HFF-Myc (cell line): ENCODE data around the gene SFI1.

Experiments used
- DNase-seq: peaks from one replicate; pipeline ENCODE4 v3.0.0-alpha.2; 2011; ENCODE audit warnings: low read depth; ENCODE audit errors: extremely low read depth
- H3K4me3 ChIP-seq: replicated peaks from 2 replicates; pipeline ENCODE4 v1.5.1; 2011; ENCODE audit warnings: low read depth, mild to moderate bottlenecking, control low read depth, low read length
- TF ChIP-seq, protein P1 (sequence below): IDR thresholded peaks from 2 replicates; pipeline ENCODE4 v1.5.1; 2012; ENCODE audit warnings: mild to moderate bottlenecking, low read depth, low read length, control low read depth; ENCODE audit errors: missing control alignments

The SFI1 gene, protein sequence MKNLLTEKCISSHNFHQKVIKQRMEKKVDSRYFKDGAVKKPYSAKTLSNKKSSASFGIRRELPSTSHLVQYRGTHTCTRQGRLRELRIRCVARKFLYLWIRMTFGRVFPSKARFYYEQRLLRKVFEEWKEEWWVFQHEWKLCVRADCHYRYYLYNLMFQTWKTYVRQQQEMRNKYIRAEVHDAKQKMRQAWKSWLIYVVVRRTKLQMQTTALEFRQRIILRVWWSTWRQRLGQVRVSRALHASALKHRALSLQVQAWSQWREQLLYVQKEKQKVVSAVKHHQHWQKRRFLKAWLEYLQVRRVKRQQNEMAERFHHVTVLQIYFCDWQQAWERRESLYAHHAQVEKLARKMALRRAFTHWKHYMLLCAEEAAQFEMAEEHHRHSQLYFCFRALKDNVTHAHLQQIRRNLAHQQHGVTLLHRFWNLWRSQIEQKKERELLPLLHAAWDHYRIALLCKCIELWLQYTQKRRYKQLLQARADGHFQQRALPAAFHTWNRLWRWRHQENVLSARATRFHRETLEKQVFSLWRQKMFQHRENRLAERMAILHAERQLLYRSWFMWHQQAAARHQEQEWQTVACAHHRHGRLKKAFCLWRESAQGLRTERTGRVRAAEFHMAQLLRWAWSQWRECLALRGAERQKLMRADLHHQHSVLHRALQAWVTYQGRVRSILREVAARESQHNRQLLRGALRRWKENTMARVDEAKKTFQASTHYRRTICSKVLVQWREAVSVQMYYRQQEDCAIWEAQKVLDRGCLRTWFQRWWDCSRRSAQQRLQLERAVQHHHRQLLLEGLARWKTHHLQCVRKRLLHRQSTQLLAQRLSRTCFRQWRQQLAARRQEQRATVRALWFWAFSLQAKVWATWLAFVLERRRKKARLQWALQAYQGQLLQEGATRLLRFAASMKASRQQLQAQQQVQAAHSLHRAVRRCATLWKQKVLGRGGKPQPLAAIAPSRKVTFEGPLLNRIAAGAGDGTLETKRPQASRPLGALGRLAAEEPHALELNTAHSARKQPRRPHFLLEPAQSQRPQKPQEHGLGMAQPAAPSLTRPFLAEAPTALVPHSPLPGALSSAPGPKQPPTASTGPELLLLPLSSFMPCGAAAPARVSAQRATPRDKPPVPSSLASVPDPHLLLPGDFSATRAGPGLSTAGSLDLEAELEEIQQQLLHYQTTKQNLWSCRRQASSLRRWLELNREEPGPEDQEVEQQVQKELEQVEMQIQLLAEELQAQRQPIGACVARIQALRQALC

DNA sequence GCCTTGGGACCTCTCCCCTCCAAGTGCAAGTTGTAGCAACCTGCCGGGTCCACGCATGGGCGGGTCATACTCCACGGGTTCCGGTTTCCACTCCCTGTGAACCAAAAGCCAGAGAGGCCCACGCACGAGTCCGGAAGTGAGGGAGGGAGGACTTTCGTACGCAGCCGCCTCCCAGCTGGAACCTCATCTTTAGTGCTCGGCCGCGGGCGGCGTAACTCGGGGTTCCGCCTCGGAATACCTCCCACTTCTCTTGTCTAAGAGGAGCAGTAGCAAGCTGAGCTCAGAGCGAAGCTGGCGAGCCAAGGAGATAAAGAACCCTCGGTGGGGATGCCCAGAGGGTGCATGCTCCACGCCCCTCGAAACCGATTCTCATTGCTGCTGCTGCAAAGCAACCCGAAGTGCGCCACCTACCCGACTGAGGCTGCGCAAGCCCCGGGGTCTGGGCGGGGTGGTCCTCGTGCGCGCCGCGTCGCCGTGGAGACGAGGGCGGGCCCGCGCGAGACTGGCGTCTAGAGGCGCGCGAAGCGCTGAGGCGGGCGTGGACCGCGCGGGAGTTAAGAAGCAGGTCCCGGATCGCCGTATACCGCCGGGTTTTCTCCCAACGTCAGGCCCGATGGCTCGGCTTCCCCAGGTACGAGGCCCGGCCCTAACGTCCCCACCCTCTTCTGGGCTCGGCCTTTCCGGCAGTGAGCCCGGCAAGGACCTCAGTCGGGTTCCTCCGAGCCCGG is at the start of gene SFI1:
TSS of gene SFI1 (plus strand) at position 530 of the 728 bp plus-strand sequence. CDS start 11,749 bp downstream, outside the sequence.
- TF ChIP-seq, protein P1, sequence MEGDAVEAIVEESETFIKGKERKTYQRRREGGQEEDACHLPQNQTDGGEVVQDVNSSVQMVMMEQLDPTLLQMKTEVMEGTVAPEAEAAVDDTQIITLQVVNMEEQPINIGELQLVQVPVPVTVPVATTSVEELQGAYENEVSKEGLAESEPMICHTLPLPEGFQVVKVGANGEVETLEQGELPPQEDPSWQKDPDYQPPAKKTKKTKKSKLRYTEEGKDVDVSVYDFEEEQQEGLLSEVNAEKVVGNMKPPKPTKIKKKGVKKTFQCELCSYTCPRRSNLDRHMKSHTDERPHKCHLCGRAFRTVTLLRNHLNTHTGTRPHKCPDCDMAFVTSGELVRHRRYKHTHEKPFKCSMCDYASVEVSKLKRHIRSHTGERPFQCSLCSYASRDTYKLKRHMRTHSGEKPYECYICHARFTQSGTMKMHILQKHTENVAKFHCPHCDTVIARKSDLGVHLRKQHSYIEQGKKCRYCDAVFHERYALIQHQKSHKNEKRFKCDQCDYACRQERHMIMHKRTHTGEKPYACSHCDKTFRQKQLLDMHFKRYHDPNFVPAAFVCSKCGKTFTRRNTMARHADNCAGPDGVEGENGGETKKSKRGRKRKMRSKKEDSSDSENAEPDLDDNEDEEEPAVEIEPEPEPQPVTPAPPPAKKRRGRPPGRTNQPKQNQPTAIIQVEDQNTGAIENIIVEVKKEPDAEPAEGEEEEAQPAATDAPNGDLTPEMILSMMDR: peak; percentile 33
- H3K4me3 ChIP-seq: peak within 1 kb of the TSS; percentile 70
- DNase-seq: peak; percentile 50

DNA sequence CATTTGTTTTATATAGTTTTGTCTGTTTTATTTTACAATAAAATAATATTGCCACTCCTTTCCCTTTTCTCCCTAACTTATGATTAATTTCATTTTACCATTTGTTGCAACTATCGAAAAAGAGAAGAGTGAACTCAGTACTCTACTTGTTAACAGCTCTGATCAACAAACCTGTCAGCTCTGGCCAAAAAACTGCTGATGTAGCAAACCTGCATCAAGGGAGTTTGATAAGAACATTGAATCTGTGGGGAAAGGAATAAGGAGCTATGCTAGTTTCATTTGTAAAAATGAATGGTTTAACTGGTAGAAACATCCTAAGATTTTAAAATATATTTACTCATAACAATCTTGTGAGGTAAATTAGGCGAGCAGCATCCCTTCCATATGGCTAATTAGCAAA is 49.6 kb upstream of the SFI1 start:
- no peak overlapping the region for H3K4me3 ChIP-seq
- no peak for DNase-seq
- TF ChIP-seq, protein P1: no peak

DNA sequence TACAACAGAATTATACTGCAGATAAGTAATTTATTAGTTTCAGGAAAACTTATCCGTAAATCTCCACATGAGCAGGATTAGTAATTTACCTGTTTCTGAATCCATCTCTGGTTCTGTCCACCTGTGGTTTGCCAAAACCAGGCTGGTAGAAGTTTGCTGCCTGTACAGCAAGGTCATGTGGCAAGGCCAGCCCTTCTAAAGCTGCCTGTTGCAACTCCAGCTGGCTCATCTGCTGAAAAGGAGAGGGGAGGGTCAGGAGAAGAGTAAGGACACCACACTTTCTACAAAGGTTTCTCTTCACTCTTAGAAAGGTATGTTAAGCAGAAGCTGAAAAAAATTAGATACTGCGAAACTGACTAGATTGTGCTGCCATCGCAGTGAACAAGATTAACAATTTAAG is 49.0 kb upstream of the SFI1 start:
- H3K4me3 ChIP-seq: no peak overlapping the region
- DNase-seq: no peak
- TF ChIP-seq, protein P1: no peak

DNA sequence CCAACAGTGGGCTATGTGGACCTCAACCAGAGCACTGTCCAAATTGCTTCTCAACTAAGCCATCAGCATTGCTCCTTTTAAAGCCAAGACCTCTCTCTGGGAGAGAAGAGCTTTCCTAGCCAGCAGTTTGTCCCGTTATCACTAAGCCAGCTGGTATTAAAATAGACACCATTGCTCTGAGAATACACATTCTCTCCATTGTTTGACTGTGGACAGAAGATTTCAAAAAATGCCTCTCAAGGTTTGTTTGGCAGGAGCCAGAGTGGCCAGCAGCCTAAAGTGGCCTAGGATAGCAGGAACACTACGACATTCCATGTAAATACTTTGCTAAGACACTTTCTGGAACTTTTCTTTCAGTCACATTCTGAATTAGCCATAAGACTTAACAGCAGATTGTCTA is 48.0 kb upstream of the SFI1 start:
- no peak overlapping the region for H3K4me3 ChIP-seq
- TF ChIP-seq, protein P1: no peak
- DNase-seq: no peak

DNA sequence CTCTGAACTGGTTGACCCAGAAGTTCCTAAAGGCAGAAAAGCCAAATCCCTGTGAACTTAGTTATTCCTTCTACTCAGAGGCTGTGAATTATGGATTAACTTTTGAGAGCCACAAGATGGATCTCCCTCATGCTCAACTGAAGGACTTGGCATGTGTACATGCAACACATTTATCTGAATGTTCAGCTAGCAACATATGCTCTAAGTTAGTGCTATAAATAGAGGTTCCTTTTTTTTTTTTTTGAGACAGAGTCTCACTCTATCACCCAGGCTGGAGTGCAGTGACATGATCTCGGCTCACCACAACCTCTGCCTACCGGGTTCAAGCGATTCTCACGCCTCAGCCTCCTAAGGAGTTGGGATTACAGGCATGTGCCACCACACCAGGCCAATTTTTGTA is 46.8 kb upstream of the SFI1 start:
- DNase-seq: no peak

More for the DNA sequence above, 46.8 kb upstream of the SFI1 start:
- TF ChIP-seq, protein P1: no peak
- H3K4me3 ChIP-seq: no peak overlapping the region
